ENCODE results near the gene MAD1L1. TPM values are rescaled to one million over a fixed set of nuclear protein-coding genes. Genes with fewer than 3 reads are reported as not detected.

The MAD1L1 gene
- polyA plus RNA-seq, 4 donors, result 12.3 to 21.7 (median 18.1) TPM

DNA sequence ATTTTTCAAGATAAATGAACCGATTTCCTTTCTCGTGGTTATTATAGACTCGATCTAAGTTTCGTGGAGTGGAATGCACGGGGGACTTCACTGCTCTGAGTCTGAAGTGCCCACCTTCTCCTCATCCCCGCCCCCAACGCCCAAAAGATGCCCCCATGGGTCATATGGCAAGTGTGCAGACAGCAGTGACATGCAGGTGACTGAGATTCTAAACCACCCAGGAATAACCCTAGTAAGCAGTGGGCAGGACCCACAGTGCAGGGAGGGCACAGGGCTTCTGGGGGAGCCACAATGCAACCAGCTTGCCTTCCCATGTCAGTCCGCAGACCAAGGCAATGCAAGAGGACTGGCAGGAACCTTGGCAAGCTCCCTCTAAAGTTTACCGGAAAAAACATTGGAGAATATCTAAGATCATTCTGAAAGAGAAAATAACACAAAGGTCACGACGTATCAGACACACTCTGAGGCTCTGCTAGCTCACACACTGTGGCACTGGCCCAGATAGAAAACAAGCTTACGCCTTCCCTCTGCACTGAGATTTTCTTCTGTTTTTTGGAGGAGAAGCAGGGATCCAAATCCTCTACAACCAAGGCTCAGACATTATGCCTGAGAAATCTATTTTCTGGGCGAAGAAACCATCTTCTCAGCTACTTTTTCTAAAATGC is 239.6 kb downstream of the MAD1L1 start:
- Histone ChIP-seq H3K4me1 (ENCODE audit: control insufficient read depth in 3 of 3, insufficient read depth in 2 of 3, low read depth in 1 of 3, low read length in 2 of 3) (no peaks in the 10 kb centered on the region), H3K36me3 (ENCODE audit: control insufficient read depth in 3 of 3, insufficient read depth in 2 of 3, low read depth in 1 of 3, low read length in 3 of 3) (peaks cover 0 to 12% (median 0%) of the 10 kb centered on the region in 3 donors), H3K27me3 (ENCODE audit: control insufficient read depth in 3 of 3, insufficient read depth in 3 of 3, low read length in 3 of 3) (no peaks in the 10 kb centered on the region), H3K4me3 (ENCODE audit: low read depth in 1 of 3, low read length in 3 of 3) (no peak overlapping the region), H3K27ac (ENCODE audit: low read depth in 1 of 3, low read length in 2 of 3) (no peak overlapping the region), H3K9me3 (ENCODE audit: control insufficient read depth in 2 of 2, insufficient read depth in 1 of 2, low read depth in 1 of 2, low read length in 1 of 2) (no peaks in the 10 kb centered on the region)
- no peak for FAIRE-seq
- 53 to 75% (median 66%) methylated on average over 13 of the region's 13 CpGs for WGBS, 3 donors
- peak in 1 of 2 donors; percentile 5 for DNase-seq

DNA sequence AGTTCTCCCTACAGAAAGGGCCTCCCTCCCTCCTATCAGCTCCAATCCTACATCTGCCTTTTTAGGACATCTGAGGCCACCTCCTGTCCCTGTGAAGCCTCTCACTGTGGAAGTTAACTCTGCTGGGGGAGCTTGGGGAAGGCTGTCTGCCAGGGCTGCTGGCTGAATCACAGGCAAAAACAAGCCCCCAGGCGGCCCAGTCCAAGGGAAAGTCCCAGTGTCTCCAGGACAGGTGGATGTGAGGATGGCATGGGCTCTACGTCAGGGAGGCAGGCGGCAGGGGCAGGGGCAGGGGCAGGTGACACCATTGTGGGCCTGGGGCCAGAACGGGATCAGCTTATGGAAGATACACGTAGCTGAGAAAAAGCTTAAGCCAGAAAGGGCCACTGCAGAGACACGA is 240.2 kb downstream of the MAD1L1 start:
- Histone ChIP-seq H3K27ac (ENCODE audit: low read depth in 1 of 3, low read length in 2 of 3) (no peak overlapping the region), H3K4me3 (ENCODE audit: low read depth in 1 of 3, low read length in 3 of 3) (no peak overlapping the region), H3K9me3 (ENCODE audit: control insufficient read depth in 2 of 2, insufficient read depth in 1 of 2, low read depth in 1 of 2, low read length in 1 of 2) (no peaks in the 10 kb centered on the region), H3K36me3 (ENCODE audit: control insufficient read depth in 3 of 3, insufficient read depth in 2 of 3, low read depth in 1 of 3, low read length in 3 of 3) (peaks cover 0 to 15% (median 0%) of the 10 kb centered on the region in 3 donors), H3K27me3 (ENCODE audit: control insufficient read depth in 3 of 3, insufficient read depth in 3 of 3, low read length in 3 of 3) (no peaks in the 10 kb centered on the region), H3K4me1 (ENCODE audit: control insufficient read depth in 3 of 3, insufficient read depth in 2 of 3, low read depth in 1 of 3, low read length in 2 of 3) (no peaks in the 10 kb centered on the region)
- WGBS, 3 donors, result 90 to 92% (median 91%) methylated on average over 6 of the region's 6 CpGs
- FAIRE-seq (no peak), DNase-seq (no peak)

DNA sequence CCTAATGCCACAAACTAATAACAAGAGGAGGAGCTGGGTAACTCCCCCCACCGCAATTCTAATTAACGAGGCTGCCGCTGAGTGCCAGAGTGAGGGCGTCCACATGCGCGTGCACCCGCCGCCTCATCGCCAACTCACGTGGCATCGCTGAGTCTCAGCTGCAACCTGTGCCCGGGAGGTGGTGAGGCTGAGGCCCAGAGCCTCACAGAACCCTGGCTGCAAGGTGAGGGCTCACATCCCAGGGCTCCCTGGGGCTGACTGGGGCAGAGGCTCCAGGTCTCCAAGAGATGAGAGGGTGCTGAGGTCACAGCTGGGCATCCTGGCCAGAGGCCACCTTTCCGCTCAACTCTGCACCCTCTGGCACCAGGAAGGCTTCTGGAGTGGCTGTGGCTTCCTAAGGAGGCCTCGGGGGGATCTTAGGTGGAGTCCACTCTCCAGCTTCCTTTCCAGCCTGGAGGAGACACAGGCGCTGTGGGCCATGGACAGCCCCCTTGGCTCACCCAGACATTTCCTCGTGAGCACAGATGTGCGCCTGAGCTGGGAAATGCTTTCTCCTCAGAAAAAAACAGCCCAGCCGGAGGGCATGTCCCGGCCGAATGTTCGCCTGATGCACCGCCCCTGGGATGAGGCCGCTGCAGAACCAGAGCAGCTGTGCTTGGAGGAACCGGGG is 242.6 kb downstream of the MAD1L1 start:
- peak in 1 of 2 donors; percentile 5 for DNase-seq
- WGBS, 3 donors, result 82 to 93% (median 91%) methylated on average over 24 of the region's 24 CpGs

DNA sequence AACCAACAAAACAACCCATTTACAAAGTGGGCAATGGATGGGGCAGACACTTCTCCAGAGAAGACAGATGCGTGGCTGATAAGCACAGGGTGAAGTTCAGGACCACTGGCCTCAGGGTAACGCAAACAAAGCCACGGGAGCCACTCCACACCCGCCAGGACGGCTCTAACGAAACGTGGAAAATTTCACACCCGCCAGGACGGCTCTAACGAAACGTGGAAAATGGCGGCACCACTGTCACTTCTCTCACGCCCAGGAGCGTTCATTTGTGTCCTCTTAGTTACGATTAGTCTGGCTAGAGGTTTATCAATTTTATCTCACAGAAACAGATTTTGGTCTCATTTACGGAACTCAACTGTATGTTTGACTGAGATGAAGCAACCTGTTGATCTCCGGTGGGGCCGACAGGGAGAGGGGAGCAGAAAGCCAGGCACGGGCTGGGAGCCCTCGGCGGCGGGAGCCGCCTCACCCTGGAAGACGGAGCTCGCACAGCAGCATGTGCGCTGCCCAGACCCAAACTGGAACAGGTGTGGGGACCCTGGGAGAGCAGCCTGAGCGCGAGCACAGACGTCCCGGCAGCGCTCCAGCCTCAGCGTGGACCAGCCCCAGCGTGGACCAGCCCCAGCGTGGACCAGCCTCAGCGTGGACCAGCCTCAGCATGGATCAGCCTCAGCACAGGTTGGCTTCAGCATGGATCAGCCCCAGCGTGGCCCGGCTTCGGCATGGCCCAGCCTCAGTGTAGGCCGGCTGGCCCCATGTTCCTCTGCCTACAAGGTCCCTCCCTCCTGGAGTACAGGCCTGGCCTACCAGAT is 243.5 kb downstream of the MAD1L1 start:
- no peak for FAIRE-seq
- Histone ChIP-seq H3K27me3 (ENCODE audit: control insufficient read depth in 3 of 3, insufficient read depth in 3 of 3, low read length in 3 of 3) (no peaks in the 10 kb centered on the region), H3K4me3 (ENCODE audit: low read depth in 1 of 3, low read length in 3 of 3) (no peak overlapping the region), H3K36me3 (ENCODE audit: control insufficient read depth in 3 of 3, insufficient read depth in 2 of 3, low read depth in 1 of 3, low read length in 3 of 3) (peaks cover 0 to 19% (median 0%) of the 10 kb centered on the region in 3 donors), H3K27ac (ENCODE audit: low read depth in 1 of 3, low read length in 2 of 3) (no peak overlapping the region), H3K4me1 (ENCODE audit: control insufficient read depth in 3 of 3, insufficient read depth in 2 of 3, low read depth in 1 of 3, low read length in 2 of 3) (no peaks in the 10 kb centered on the region), H3K9me3 (ENCODE audit: control insufficient read depth in 2 of 2, insufficient read depth in 1 of 2, low read depth in 1 of 2, low read length in 1 of 2) (no peaks in the 10 kb centered on the region)
- WGBS, 3 donors, result 95 to 97% (median 97%) methylated on average over 39 of the region's 39 CpGs
- no peak for DNase-seq

More for the DNA sequence above, 242.6 kb downstream of the MAD1L1 start:
- FAIRE-seq, result no peak
- Histone ChIP-seq H3K27me3 (ENCODE audit: control insufficient read depth in 3 of 3, insufficient read depth in 3 of 3, low read length in 3 of 3) (no peaks in the 10 kb centered on the region), H3K27ac (ENCODE audit: low read depth in 1 of 3, low read length in 2 of 3) (no peak overlapping the region), H3K4me3 (ENCODE audit: low read depth in 1 of 3, low read length in 3 of 3) (no peak overlapping the region), H3K36me3 (ENCODE audit: control insufficient read depth in 3 of 3, insufficient read depth in 2 of 3, low read depth in 1 of 3, low read length in 3 of 3) (peaks cover 0 to 19% (median 0%) of the 10 kb centered on the region in 3 donors), H3K9me3 (ENCODE audit: control insufficient read depth in 2 of 2, insufficient read depth in 1 of 2, low read depth in 1 of 2, low read length in 1 of 2) (no peaks in the 10 kb centered on the region), H3K4me1 (ENCODE audit: control insufficient read depth in 3 of 3, insufficient read depth in 2 of 3, low read depth in 1 of 3, low read length in 2 of 3) (no peaks in the 10 kb centered on the region)

GRCh38 chr7:1988533-1988930 is 244.2 kb downstream of the MAD1L1 start:
- no peak for DNase-seq
- no peak overlapping the region for H3K4me3 ChIP-seq (ENCODE audit: low read depth in 1 of 3, low read length in 3 of 3)
- FAIRE-seq, result no peak
- WGBS, 3 donors, result 95 to 96% (median 96%) methylated on average over 17 of the region's 17 CpGs
- peaks cover 0 to 12% (median 0%) of the 10 kb centered on the region in 3 donors for H3K36me3 ChIP-seq (ENCODE audit: control insufficient read depth in 3 of 3, insufficient read depth in 2 of 3, low read depth in 1 of 3, low read length in 3 of 3)
- no peak overlapping the region for H3K27ac ChIP-seq (ENCODE audit: low read depth in 1 of 3, low read length in 2 of 3)
- H3K9me3 ChIP-seq (ENCODE audit: control insufficient read depth in 2 of 2, insufficient read depth in 1 of 2, low read depth in 1 of 2, low read length in 1 of 2), result no peaks in the 10 kb centered on the region
- H3K4me1 ChIP-seq (ENCODE audit: control insufficient read depth in 3 of 3, insufficient read depth in 2 of 3, low read depth in 1 of 3, low read length in 2 of 3), result no peaks in the 10 kb centered on the region
- H3K27me3 ChIP-seq (ENCODE audit: control insufficient read depth in 3 of 3, insufficient read depth in 3 of 3, low read length in 3 of 3), result no peaks in the 10 kb centered on the region

- no peaks in the 10 kb centered on the region for H3K4me1 ChIP-seq (ENCODE audit: control insufficient read depth in 3 of 3, insufficient read depth in 2 of 3, low read depth in 1 of 3, low read length in 2 of 3)
- 95 to 97% (median 96%) methylated on average over 42 to 43 of the region's 43 CpGs for WGBS, 3 donors
- H3K4me3 ChIP-seq (ENCODE audit: low read depth in 1 of 3, low read length in 3 of 3), result no peak overlapping the region
- no peak for DNase-seq
- no peak for FAIRE-seq
- no peak overlapping the region for H3K27ac ChIP-seq (ENCODE audit: low read depth in 1 of 3, low read length in 2 of 3)
- no peaks in the 10 kb centered on the region for H3K27me3 ChIP-seq (ENCODE audit: control insufficient read depth in 3 of 3, insufficient read depth in 3 of 3, low read length in 3 of 3)
- no peaks in the 10 kb centered on the region for H3K9me3 ChIP-seq (ENCODE audit: control insufficient read depth in 2 of 2, insufficient read depth in 1 of 2, low read depth in 1 of 2, low read length in 1 of 2)
- H3K36me3 ChIP-seq (ENCODE audit: control insufficient read depth in 3 of 3, insufficient read depth in 2 of 3, low read depth in 1 of 3, low read length in 3 of 3), result peaks cover 0 to 10% (median 0%) of the 10 kb centered on the region in 3 donors
Observed at GRCh38 chr7:1987591-1988532, 244.9 kb downstream of the MAD1L1 start.

- H3K4me1 ChIP-seq (ENCODE audit: control insufficient read depth in 3 of 3, insufficient read depth in 2 of 3, low read depth in 1 of 3, low read length in 2 of 3), result no peaks in the 10 kb centered on the region
- no peak for DNase-seq
- no peak overlapping the region for H3K4me3 ChIP-seq (ENCODE audit: low read depth in 1 of 3, low read length in 3 of 3)
- H3K27me3 ChIP-seq (ENCODE audit: control insufficient read depth in 3 of 3, insufficient read depth in 3 of 3, low read length in 3 of 3), result no peaks in the 10 kb centered on the region
- no peak overlapping the region for H3K27ac ChIP-seq (ENCODE audit: low read depth in 1 of 3, low read length in 2 of 3)
- FAIRE-seq, result no peak
- peaks cover 0 to 10% (median 0%) of the 10 kb centered on the region in 3 donors for H3K36me3 ChIP-seq (ENCODE audit: control insufficient read depth in 3 of 3, insufficient read depth in 2 of 3, low read depth in 1 of 3, low read length in 3 of 3)
- 94 to 97% (median 95%) methylated on average over 23 of the region's 23 CpGs for WGBS, 3 donors
- no peaks in the 10 kb centered on the region for H3K9me3 ChIP-seq (ENCODE audit: control insufficient read depth in 2 of 2, insufficient read depth in 1 of 2, low read depth in 1 of 2, low read length in 1 of 2)
Observed at GRCh38 chr7:1987084-1987535, 245.6 kb downstream of the MAD1L1 start.
